ENCODE measurements around the gene TSSK3.

The TSSK3 gene

DNA sequence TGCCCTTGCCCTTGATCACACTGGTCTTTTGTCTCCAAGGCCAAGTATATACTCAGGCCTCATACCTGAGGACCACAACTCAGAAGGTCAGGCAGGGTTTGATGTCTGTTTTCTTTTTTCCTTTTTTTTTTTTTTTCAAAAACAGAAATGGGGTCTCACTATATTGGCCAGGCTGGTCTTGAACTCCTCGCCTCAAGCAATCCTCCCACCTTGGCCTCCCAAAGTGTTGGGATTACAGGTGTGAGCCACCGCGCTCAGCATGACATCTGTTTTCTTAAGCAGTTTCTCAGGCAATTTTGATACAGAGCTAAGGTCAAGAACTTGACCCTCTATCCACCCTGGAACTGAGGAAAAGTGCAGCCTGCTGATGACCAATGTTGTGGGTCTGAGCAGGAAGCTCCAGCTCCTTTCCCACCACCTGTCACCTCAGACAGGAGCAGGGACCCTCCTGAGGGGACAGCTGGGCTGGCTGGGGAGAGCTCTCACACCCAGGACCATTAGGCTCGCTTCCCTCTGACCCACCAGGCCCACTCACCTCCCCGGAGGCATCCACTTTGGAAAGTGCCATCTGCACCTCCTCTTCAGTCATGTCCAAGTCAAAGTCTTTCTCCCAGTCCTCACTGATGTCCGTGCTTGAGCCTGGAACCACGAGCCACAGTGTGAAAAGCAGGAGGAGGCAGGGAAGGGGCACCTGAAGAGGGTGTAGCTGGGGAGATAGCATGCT is 5.7 kb downstream of the TSSK3 start:
- Histone ChIP-seq H3K4me2 (ENCODE audit: low read depth, low read length, poor library complexity, severe bottlenecking) (no peak overlapping the region), H3K4me1 (ENCODE audit: insufficient read depth, low read length, poor library complexity, severe bottlenecking) (peaks cover 12% of the 10 kb centered on the region), H3K9ac (ENCODE audit: low read depth, low read length, poor library complexity, severe bottlenecking) (no peak overlapping the region), H3K36me3 (ENCODE audit: insufficient read depth, low read length) (peaks cover 20% of the 10 kb centered on the region; the same call in 1 of the 2 replicates), H3F3A (ENCODE audit: low read depth) (no peaks in the 10 kb centered on the region), H3K9me3 (ENCODE audit: insufficient read depth, low read depth, low read length) (no peaks in the 10 kb centered on the region), H3K4me3 (ENCODE audit: low read length, poor library complexity, severe bottlenecking) (no peak overlapping the region), H3K79me2 (ENCODE audit: insufficient read depth, low read length) (no peaks in the 10 kb centered on the region), H3K27me3 (ENCODE audit: insufficient read depth, low read length, poor library complexity, severe bottlenecking) (no peaks in the 10 kb centered on the region), H4K20me1 (ENCODE audit: insufficient read depth, low read length, poor library complexity, severe bottlenecking) (peaks cover 5% of the 10 kb centered on the region), H3K9me2 (replicated peaks; ENCODE audit: low read depth, low read length) (no peaks in the 10 kb centered on the region), H2AFZ (ENCODE audit: low read length) (no peak overlapping the region)
- no peak for TF ChIP-seq EZH2phosphoT487 (IDR thresholded peaks at IDR 0.05; ENCODE audit: borderline replicate concordance)
- TF ChIP-seq, protein P1, sequence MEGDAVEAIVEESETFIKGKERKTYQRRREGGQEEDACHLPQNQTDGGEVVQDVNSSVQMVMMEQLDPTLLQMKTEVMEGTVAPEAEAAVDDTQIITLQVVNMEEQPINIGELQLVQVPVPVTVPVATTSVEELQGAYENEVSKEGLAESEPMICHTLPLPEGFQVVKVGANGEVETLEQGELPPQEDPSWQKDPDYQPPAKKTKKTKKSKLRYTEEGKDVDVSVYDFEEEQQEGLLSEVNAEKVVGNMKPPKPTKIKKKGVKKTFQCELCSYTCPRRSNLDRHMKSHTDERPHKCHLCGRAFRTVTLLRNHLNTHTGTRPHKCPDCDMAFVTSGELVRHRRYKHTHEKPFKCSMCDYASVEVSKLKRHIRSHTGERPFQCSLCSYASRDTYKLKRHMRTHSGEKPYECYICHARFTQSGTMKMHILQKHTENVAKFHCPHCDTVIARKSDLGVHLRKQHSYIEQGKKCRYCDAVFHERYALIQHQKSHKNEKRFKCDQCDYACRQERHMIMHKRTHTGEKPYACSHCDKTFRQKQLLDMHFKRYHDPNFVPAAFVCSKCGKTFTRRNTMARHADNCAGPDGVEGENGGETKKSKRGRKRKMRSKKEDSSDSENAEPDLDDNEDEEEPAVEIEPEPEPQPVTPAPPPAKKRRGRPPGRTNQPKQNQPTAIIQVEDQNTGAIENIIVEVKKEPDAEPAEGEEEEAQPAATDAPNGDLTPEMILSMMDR (conservative IDR thresholded peaks at IDR 0.05; ENCODE audit: low read length) = no peak

- Histone ChIP-seq H3K4me3 (ENCODE audit: low read length, poor library complexity, severe bottlenecking) (no peak overlapping the region), H3K9ac (ENCODE audit: low read depth, low read length, poor library complexity, severe bottlenecking) (no peak overlapping the region), H3K79me2 (ENCODE audit: insufficient read depth, low read length) (no peaks in the 10 kb centered on the region), H3F3A (ENCODE audit: low read depth) (no peaks in the 10 kb centered on the region), H2AFZ (ENCODE audit: low read length) (no peak overlapping the region), H4K20me1 (ENCODE audit: insufficient read depth, low read length, poor library complexity, severe bottlenecking) (peaks cover 5% of the 10 kb centered on the region), H3K36me3 (ENCODE audit: insufficient read depth, low read length) (peaks cover 40% of the 10 kb centered on the region; the same call in 1 of the 2 replicates), H3K4me2 (ENCODE audit: low read depth, low read length, poor library complexity, severe bottlenecking) (peak overlapping the region; percentile 28), H3K9me3 (ENCODE audit: insufficient read depth, low read depth, low read length) (no peaks in the 10 kb centered on the region), H3K27me3 (ENCODE audit: insufficient read depth, low read length, poor library complexity, severe bottlenecking) (no peaks in the 10 kb centered on the region), H3K4me1 (ENCODE audit: insufficient read depth, low read length, poor library complexity, severe bottlenecking) (peaks cover 12% of the 10 kb centered on the region), H3K9me2 (replicated peaks; ENCODE audit: low read depth, low read length) (no peaks in the 10 kb centered on the region)
- TF ChIP-seq EZH2phosphoT487 (IDR thresholded peaks at IDR 0.05; ENCODE audit: borderline replicate concordance) = no peak
- TF ChIP-seq, protein P1 (conservative IDR thresholded peaks at IDR 0.05; ENCODE audit: low read length) = peak; percentile 72
These were observed 9.9 kb downstream of the TSSK3 start for GRCh38 chr1:32372149-32372756.

DNA sequence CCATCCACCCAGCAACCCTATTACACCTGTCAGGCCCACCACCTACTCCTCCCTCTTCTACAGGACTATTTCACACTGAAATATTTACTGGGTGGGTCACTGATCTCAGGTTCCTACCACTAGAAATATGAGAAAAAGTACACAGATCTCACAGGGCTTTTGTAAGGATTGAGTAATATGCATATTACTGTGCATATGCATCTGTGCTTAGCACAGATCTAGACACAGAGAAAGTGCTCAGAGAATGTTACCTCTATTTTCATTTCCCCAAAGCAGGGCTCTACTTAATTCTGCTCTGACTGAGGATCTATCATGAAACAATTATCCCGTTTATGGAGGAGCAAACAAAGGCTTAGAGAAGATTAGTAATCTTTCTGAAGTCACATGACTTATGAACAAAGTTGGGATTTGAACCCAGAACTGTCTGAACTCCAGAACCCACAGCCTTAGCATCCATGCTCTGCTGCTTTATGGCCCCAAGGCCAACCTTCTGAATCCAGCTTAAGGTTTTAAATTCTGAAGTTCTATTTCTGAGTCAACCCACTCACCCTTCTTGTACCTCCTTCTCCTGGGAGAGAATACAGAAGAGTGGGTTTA is 11.8 kb downstream of the TSSK3 start:
- no peak overlapping the region for H3K9ac ChIP-seq (ENCODE audit: low read depth, low read length, poor library complexity, severe bottlenecking)
- H3K4me2 ChIP-seq (ENCODE audit: low read depth, low read length, poor library complexity, severe bottlenecking) = no peak overlapping the region
- no peaks in the 10 kb centered on the region for H3F3A ChIP-seq (ENCODE audit: low read depth)
- peaks cover 12% of the 10 kb centered on the region for H3K4me1 ChIP-seq (ENCODE audit: insufficient read depth, low read length, poor library complexity, severe bottlenecking)
- no peaks in the 10 kb centered on the region for H3K9me3 ChIP-seq (ENCODE audit: insufficient read depth, low read depth, low read length)
- H3K27me3 ChIP-seq (ENCODE audit: insufficient read depth, low read length, poor library complexity, severe bottlenecking) = no peaks in the 10 kb centered on the region
- no peaks in the 10 kb centered on the region for H3K79me2 ChIP-seq (ENCODE audit: insufficient read depth, low read length)
- no peak overlapping the region for H3K4me3 ChIP-seq (ENCODE audit: low read length, poor library complexity, severe bottlenecking)
- TF ChIP-seq, protein P1 (conservative IDR thresholded peaks at IDR 0.05; ENCODE audit: low read length) = no peak
- peaks cover 45% of the 10 kb centered on the region; the same call in 1 of the 2 replicates for H3K36me3 ChIP-seq (ENCODE audit: insufficient read depth, low read length)
- H2AFZ ChIP-seq (ENCODE audit: low read length) = no peak overlapping the region
- no peaks in the 10 kb centered on the region for H3K9me2 ChIP-seq (replicated peaks; ENCODE audit: low read depth, low read length)
- peaks cover 5% of the 10 kb centered on the region for H4K20me1 ChIP-seq (ENCODE audit: insufficient read depth, low read length, poor library complexity, severe bottlenecking)
